H1 (cell line): ENCODE results near the gene TEX14. TPM values are rescaled to one million over a fixed set of nuclear protein-coding genes. Genes with fewer than 3 reads are reported as not detected.

Experiments used
- CTCF ChIA-PET: fragments of 300-600 bp; sonication (Branson Sonifier 250); formaldehyde crosslinking; loops from one replicate; lab custom pipeline; 2021; ENCODE audit not compliant: partially characterized antibody; lab: Charles Lee
- POLR2A ChIA-PET: fragments of 300-600 bp; sonication (Branson Sonifier 250); formaldehyde crosslinking; loops from one replicate; lab custom pipeline; 2021; ENCODE audit warnings: inconsistent platforms; ENCODE audit not compliant: partially characterized antibody; lab: Charles Lee
- DNase-seq, 2 experiments: peaks; one replicate each; pipeline versions ENCODE4 v3.0.0 to v3.0.0-alpha.2; 2010 to 2022; ENCODE audit warnings: low spot score in 2 of 2, low read depth in 1 of 2, mixed read lengths in 1 of 2
- FAIRE-seq: peaks from 2 replicates; lab custom pipeline; 2011; peaks lifted over from hg19 to GRCh38; lab: Jason Lieb, UNC
- H2AFZ ChIP-seq: 2 replicates; pipeline ENCODE4 v1.8.1; 2012; ENCODE audit warnings: low read length, inconsistent platforms
- H2AK5ac ChIP-seq: 2 replicates; pipeline ENCODE4 v1.6.1; 2013; ENCODE audit warnings: low read depth, low read length
- H2BK120ac ChIP-seq: replicated peaks from 2 replicates; pipeline ENCODE3; 2013; ENCODE audit warnings: low read depth, low read length, inconsistent platforms
- H2BK12ac ChIP-seq: 2 replicates; pipeline ENCODE4 v1.6.1; 2013; ENCODE audit warnings: low read depth, low read length
- H2BK15ac ChIP-seq: 2 replicates; pipeline ENCODE4 v1.6.1; 2013; ENCODE audit warnings: low read length
- H2BK20ac ChIP-seq: 2 replicates; pipeline ENCODE4 v1.6.1; 2013; ENCODE audit warnings: low read length
- H2BK5ac ChIP-seq: 2 replicates; pipeline ENCODE4 v1.6.1; 2013; ENCODE audit warnings: low read depth, low read length
- H3K14ac ChIP-seq: 2 replicates; pipeline ENCODE4 v1.6.1; 2013; ENCODE audit warnings: inconsistent platforms; ENCODE audit not compliant: insufficient read length
- H3K18ac ChIP-seq: 2 replicates; pipeline ENCODE4 v1.6.1; 2013; ENCODE audit warnings: low read length; ENCODE audit errors: extremely low read depth
- H3K23ac ChIP-seq: 2 replicates; pipeline ENCODE4 v1.6.1; 2013; ENCODE audit warnings: inconsistent platforms; ENCODE audit not compliant: insufficient read length
- H3K23me2 ChIP-seq: 2 replicates; pipeline ENCODE4 v1.6.1; 2013; ENCODE audit warnings: low read depth, low read length
- H3K27ac ChIP-seq: 2 replicates; pipeline ENCODE4 v1.6.1; 2011; ENCODE audit warnings: low read depth, low read length, inconsistent platforms
- H3K27me3 ChIP-seq, 4 experiments: replicated peaks in 1 of 4; 1 replicate in 1 of 4; 2 replicates in 3 of 4; pipeline versions ENCODE4 v1.6.1 to v1.8.1; 2011 to 2013; ENCODE audit warnings: low read length in 3 of 4, mild to moderate bottlenecking in 3 of 4, inconsistent platforms in 2 of 4, mixed read lengths in 2 of 4, moderate library complexity in 1 of 4; ENCODE audit not compliant: control insufficient read depth in 3 of 4, insufficient read depth in 3 of 4; ENCODE audit errors: extremely low read depth in 1 of 4
- H3K36me3 ChIP-seq, 4 experiments: 2 replicates each; pipeline versions ENCODE4 v1.6.1 to v1.8.1; 2011 to 2013; ENCODE audit warnings: mild to moderate bottlenecking in 4 of 4, low read length in 3 of 4, moderate library complexity in 2 of 4, control low read depth in 1 of 4, inconsistent platforms in 1 of 4; ENCODE audit not compliant: insufficient read depth in 4 of 4, control insufficient read depth in 2 of 4
- H3K4ac ChIP-seq: replicated peaks from 2 replicates; pipeline ENCODE3; 2013; ENCODE audit warnings: low read length, low read depth, mixed read lengths, inconsistent platforms; ENCODE audit not compliant: insufficient read length
- H3K4me1 ChIP-seq, 4 experiments: replicated peaks in 1 of 4; 1 replicate in 1 of 4; 2 replicates in 3 of 4; pipeline versions ENCODE4 v1.6.1 to v1.8.1; 2011 to 2013; ENCODE audit warnings: low read length in 3 of 4, inconsistent platforms in 2 of 4, mixed read lengths in 1 of 4; ENCODE audit not compliant: insufficient read depth in 4 of 4, control insufficient read depth in 3 of 4
- H3K4me2 ChIP-seq, 2 experiments: 2 replicates each; pipeline versions ENCODE4 v1.6.1 to v1.8.1; 2011 to 2013; ENCODE audit warnings: low read depth in 2 of 2, low read length in 2 of 2, control low read depth in 1 of 2, inconsistent platforms in 1 of 2, mild to moderate bottlenecking in 1 of 2; ENCODE audit not compliant: insufficient read depth in 1 of 2
- H3K4me3 ChIP-seq, 4 experiments: fragments of 200-600, 300-600 bp in 1 of 4; sonication (generic), shearing (Covaris generic), sonication (Bioruptor Twin) in 1 of 4; 2 replicates each; pipeline versions ENCODE4 v1.5.1 to v1.8.1; 2011 to 2016; ENCODE audit warnings: low read length in 4 of 4, low read depth in 3 of 4, control low read depth in 2 of 4, inconsistent platforms in 2 of 4, mild to moderate bottlenecking in 2 of 4, mixed read lengths in 1 of 4, moderate library complexity in 1 of 4; ENCODE audit not compliant: insufficient read depth in 2 of 4; ENCODE audit errors: extremely low read depth in 1 of 4
- H3K56ac ChIP-seq: replicated peaks from 2 replicates; pipeline ENCODE3; 2013; ENCODE audit warnings: low read depth, mild to moderate bottlenecking, mixed read lengths, low read length, inconsistent platforms; ENCODE audit not compliant: insufficient read length
- H3K79me1 ChIP-seq: 2 replicates; pipeline ENCODE4 v1.6.1; 2013; ENCODE audit warnings: low read depth, low read length, control low read depth
- H3K79me2 ChIP-seq, 2 experiments: 2 replicates each; pipeline versions ENCODE4 v1.6.1 to v1.8.1; 2012 to 2013; ENCODE audit warnings: low read length in 2 of 2, mild to moderate bottlenecking in 2 of 2, inconsistent platforms in 1 of 2; ENCODE audit not compliant: insufficient read depth in 2 of 2, control insufficient read depth in 1 of 2
- H3K9ac ChIP-seq, 4 experiments: replicated peaks in 1 of 4; 1 replicate in 1 of 4; 2 replicates in 3 of 4; pipeline versions ENCODE4 v1.6.1 to v1.8.1; 2011 to 2013; ENCODE audit warnings: low read depth in 3 of 4, low read length in 3 of 4, control low read depth in 2 of 4, mild to moderate bottlenecking in 2 of 4, moderate library complexity in 2 of 4, inconsistent platforms in 1 of 4; ENCODE audit errors: extremely low read depth in 1 of 4
- H3K9me3 ChIP-seq, 2 experiments: 2 replicates each; pipeline versions ENCODE4 v1.6.1 to v1.8.1; 2012 to 2013; ENCODE audit warnings: mild to moderate bottlenecking in 2 of 2, moderate library complexity in 2 of 2, control low read depth in 1 of 2, inconsistent platforms in 1 of 2, low read depth in 1 of 2, low read length in 1 of 2, mixed read lengths in 1 of 2; ENCODE audit not compliant: insufficient read depth in 2 of 2
- H4K20me1 ChIP-seq, 2 experiments: replicated peaks in 1 of 2; 2 replicates each; pipeline versions ENCODE3 to v1.8.1; 2011 to 2013; ENCODE audit warnings: inconsistent platforms in 2 of 2, low read length in 2 of 2, mild to moderate bottlenecking in 1 of 2; ENCODE audit not compliant: insufficient read depth in 2 of 2, control insufficient read depth in 1 of 2
- H4K5ac ChIP-seq: 2 replicates; pipeline ENCODE4 v1.6.1; 2013; ENCODE audit warnings: low read length, low read depth, mixed read lengths, inconsistent platforms; ENCODE audit not compliant: insufficient read length
- H4K8ac ChIP-seq: 2 replicates; pipeline ENCODE4 v1.8.0; 2013; ENCODE audit warnings: mild to moderate bottlenecking, moderate library complexity, low read length, inconsistent platforms; ENCODE audit not compliant: insufficient read depth; ENCODE audit errors: extremely low read depth
- H4K91ac ChIP-seq: replicated peaks from 2 replicates; pipeline ENCODE3; 2013; ENCODE audit warnings: low read length, mixed read lengths, inconsistent platforms; ENCODE audit not compliant: insufficient read length
- BRCA1 ChIP-seq: IDR thresholded peaks from 2 replicates; pipeline ENCODE4 v1.6.1; 2012; ENCODE audit warnings: low read depth, low read length, improper control_type of control experiment
- EZH2 ChIP-seq: fragments of 200-600 bp; sonication (generic); IDR thresholded peaks from 2 replicates; pipeline ENCODE4 v1.7.1; 2012; ENCODE audit warnings: low read depth, mild to moderate bottlenecking, moderate library complexity, low read length, inconsistent platforms; ENCODE audit not compliant: severe bottlenecking
- HDAC6 ChIP-seq: IDR thresholded peaks from one replicate; pipeline ENCODE4 v1.7.1; 2012; ENCODE audit warnings: low read depth, mild to moderate bottlenecking, inconsistent platforms, low read length, moderate library complexity
- RNF2 ChIP-seq: fragments of 200-900, 300-1000 bp; sonication (generic); IDR thresholded peaks from 2 replicates; pipeline ENCODE4 v1.7.1; 2016; ENCODE audit warnings: borderline replicate concordance, low read depth, mild to moderate bottlenecking, antibody characterized with exemption, low read length; ENCODE audit not compliant: poor library complexity, severe bottlenecking; ENCODE audit errors: missing control alignments
- TAF1 ChIP-seq: IDR thresholded peaks from 2 replicates; pipeline ENCODE4 v1.6.1; 2011; ENCODE audit warnings: mild to moderate bottlenecking, low read depth, low read length
- WGBS, 2 experiments: shearing (Covaris generic) in 1 of 2; methylation state at CpG; one replicate each; pipeline versions ENCODE4 v1.1.6 to v1.1.7; 2013 to 2015; ENCODE audit warnings: low lambda C conversion rate in 2 of 2, mixed read lengths in 2 of 2, inconsistent platforms in 1 of 2, low coverage in 1 of 2, missing lambda C conversion rate in 1 of 2; ENCODE audit not compliant: insufficient replicate concordance in 2 of 2, insufficient coverage in 1 of 2, insufficient read length in 1 of 2; ENCODE audit errors: extremely low coverage in 1 of 2, missing lambda C conversion rate in 1 of 2; 5-methylcytosine and 5-hydroxymethylcytosine counted together
- polyA plus RNA-seq, 7 experiments: library from polyadenylated mRNA; depleted of rRNA in 3 of 7; stranded (reverse) in 5 of 7; unstranded in 2 of 7; fragments of >200 nt in 5 of 7; fragments of 200-250 nt in 2 of 7; gene quantifications; 1 replicate in 5 of 7; 2 replicates in 1 of 7; 4 replicates in 1 of 7; pipeline versions ENCODE4 v1.2.1 to v1.2.3, GENCODE V29; 2011 to 2013; ENCODE audit warnings: missing spikeins in 2 of 7, mixed read lengths in 2 of 7
- total RNA-seq: library from RNA; stranded (reverse); fragmentation: NEBNext Ultra II Directional; extraction: Animal tissue kit (Norgen Biotek cat#: 25700); gene quantifications from 2 replicates; pipeline ENCODE4 v1.2.1, GENCODE V29; 2021

The TEX14 gene
- total and polyA plus RNA-seq, 2 of the 8 experiments (the other 6 are each of a cell fraction or from before 2014, with no cell fraction given) = 0.83 to 2.5 TPM

GRCh38 chr17:58671969-58672368 lies 19.9 kb downstream of the TEX14 start:
- Histone ChIP-seq H2AFZ (peak overlapping the region; percentile 20; the same call in 1 of the 2 replicates), H3K56ac (no peak overlapping the region), H4K20me1 (no peaks in the 10 kb centered on the region), H3K36me3 (no peaks in the 10 kb centered on the region), H3K18ac (no peak overlapping the region), H4K91ac (no peak overlapping the region), H3K9me3 (no peaks in the 10 kb centered on the region), H3K23me2 (no peaks in the 10 kb centered on the region), H3K23ac (no peak overlapping the region), H3K27ac (no peak overlapping the region), H3K4ac (no peak overlapping the region), H3K4me3 (no peak overlapping the region), H2BK15ac (no peak overlapping the region), H2AK5ac (no peak overlapping the region), H3K4me1 (peaks cover 0 to 4% (median 1%) of the 10 kb centered on the region in 4 experiments; a peak in 1 of 7 replicates), H3K9ac (no peak overlapping the region), H3K4me2 (no peak overlapping the region), H4K8ac (no peak overlapping the region), H3K79me2 (no peaks in the 10 kb centered on the region), H3K79me1 (no peaks in the 10 kb centered on the region), H2BK120ac (no peak overlapping the region), H3K27me3 (no peaks in the 10 kb centered on the region), H3K14ac (no peak overlapping the region), H2BK5ac (no peak overlapping the region), H2BK20ac (no peak overlapping the region), H4K5ac (no peak overlapping the region), H2BK12ac (no peak overlapping the region)
- TF ChIP-seq EZH2 = no peak
- TF ChIP-seq TAF1 = no peak
- no peak for TF ChIP-seq BRCA1
- TF ChIP-seq HDAC6 = no peak
- no peak for TF ChIP-seq RNF2
- no peak for DNase-seq
- FAIRE-seq = no peak
- ChIA-PET CTCF (interaction anchor here (0.9 kb wide), 1 partner anchor 29 kb away, joined by 4 read pairs; no protein-coding TSS in a partner anchor), POLR2A (interaction anchor here (12.3 kb wide), 1 partner anchor 12 kb away, joined by 96 read pairs; no protein-coding TSS in a partner anchor)
- WGBS, 2 experiments = 88% methylated on average over 3 of the region's 3 CpGs; no CpG with 5 or more reads in 1 of the 2 experiments
